HG03103 (cell line): ENCODE results near the gene TTC3.
"Not testable (repeated sequence)": the region's sequence is repeated elsewhere in the genome, so short reads cannot be mapped to it uniquely, and the experiment has no call there.

ENCODE experiments used
- ATAC-seq: cut with Tn5 transposase; IDR thresholded peaks from one replicate; pipeline ENCODE4 v1.9.1; 2021; ENCODE audit warnings: low read depth; ENCODE audit not compliant: unreplicated experiment

Gene TTC3

GRCh38 chr21:37085726-37086125 lies 12.7 kb downstream of the TTC3 start:
- ATAC-seq: no peak

DNA sequence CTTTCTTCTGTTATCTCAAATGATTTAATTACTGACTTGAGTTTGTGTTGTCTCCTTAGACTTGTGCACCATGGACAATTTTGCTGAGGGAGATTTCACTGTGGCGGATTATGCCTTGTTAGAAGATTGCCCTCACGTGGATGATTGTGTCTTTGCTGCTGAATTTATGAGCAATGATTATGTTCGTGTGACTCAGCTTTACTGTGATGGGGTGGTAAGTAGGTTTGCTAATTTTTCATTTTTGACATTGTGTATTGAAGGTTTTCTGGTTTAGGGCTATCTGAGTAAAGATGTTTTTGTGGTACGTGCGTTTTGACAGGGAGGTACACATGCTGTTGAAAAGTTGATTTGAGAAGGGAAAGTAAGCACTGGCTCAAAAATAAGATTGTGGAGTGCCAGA lies 14.1 kb downstream of the TTC3 start:
- no peak for ATAC-seq

DNA sequence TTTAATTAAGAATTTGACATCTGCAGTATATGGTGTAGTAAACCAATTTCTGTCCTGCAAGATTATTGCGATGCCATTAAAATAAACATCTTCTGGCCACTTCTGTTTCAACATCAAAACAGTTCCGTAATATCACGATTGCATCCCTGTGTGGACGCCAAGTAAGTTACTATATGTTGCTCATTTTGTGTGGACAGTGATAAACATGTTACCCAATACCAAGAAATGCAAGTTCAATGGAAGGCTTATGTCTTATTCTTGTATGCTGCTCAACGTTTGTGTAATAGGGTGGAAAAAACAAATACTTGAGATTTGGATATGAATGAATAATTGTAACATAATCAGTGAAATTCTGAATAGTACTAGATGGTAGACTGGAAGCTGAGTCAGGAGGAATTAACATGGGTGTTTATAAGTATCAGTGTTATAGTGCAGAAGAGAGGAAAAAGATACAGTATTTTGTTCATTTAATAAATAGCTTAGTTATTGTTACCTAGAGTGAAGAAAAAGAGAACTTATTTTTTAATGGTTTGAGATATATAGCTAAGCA lies 15.2 kb downstream of the TTC3 start:
- ATAC-seq: no peak

DNA sequence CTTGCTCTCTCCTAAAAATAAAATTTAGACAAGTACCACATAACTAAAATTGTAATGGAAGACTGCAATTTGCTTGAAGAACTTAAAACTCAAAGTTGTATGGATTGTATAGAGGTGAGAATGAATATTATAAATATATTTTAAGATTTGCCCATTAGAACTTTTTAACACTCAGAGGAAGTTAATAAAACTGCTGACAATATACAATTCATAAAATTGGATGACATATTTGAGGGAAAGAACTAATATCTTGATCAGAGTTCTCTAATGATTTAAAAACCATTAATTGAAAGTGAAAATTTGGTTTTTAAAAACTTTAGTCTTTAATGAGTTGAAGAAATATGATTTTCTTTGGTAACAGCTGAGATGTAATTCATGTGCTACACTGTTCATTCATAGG lies 20.9 kb downstream of the TTC3 start:
- ATAC-seq: no peak

- ATAC-seq: no peak
Observed at GRCh38 chr21:37095821-37096220, 22.8 kb downstream of the TTC3 start.

DNA sequence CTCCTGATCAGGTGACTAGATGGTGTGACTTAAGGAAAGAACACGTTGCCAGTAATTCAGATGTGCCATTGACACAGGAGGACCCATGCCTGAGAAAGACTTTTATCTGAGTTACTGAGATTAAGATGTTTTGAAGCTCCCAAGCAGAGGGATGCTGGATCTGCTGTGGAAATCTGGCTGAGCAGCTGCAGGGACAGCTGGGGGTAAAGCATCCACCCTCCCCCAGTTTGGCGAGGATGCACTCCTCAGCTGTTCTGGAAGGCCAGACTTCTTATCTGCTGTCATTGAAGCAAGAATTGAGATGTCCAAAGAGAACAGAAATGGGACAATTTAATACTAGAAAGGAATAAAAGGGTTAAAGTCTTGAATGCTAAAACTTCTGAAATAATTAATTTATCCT lies 25.7 kb downstream of the TTC3 start:
- ATAC-seq: no peak

- ATAC-seq: no peak
Observed at GRCh38 chr21:37100316-37100715, 27.3 kb downstream of the TTC3 start.

DNA sequence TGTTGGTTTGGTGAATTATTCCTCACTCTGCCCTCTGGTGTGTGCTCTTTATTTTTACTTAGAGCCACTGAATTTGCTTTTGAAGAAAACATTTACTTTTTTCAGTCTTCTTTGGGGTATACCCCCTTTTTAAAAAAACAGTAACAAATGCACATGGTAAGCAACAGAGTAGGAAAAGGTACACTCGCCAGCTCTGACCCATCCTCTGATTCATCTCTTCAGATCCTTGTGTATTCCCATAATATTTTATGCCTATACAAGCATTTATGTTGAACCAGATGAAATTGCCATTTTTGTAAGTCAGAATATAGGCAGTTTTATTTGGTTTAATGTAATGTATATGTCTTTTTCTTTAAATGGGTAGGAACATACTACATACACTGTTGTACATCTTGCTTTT lies 28.3 kb downstream of the TTC3 start:
- no peak for ATAC-seq

GRCh38 chr21:37102746-37103145 lies 29.7 kb downstream of the TTC3 start:
- ATAC-seq: not testable (repeated sequence)

DNA sequence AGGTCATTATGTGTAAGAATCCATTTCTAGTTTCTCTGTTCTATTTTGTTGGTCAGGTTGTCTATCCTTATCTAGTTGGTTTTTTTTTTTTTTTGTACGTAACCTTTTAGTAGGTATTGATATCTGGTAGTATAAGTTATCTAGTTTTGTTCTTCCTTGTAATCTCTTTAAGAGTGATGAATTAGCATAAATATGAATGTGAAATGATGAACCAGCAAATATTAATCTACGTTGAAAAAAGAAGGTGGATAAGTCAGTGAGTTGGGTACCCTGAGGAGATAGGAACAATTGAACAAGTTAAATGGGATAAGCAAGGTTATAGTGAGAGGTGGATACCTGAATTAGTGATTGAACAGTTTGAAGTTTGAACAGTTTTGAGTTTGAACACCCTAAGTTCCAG lies 33.9 kb downstream of the TTC3 start:
- no peak for ATAC-seq

GRCh38 chr21:37111029-37111428 lies 38.0 kb downstream of the TTC3 start:
- ATAC-seq: not testable (repeated sequence)

GRCh38 chr21:37114301-37114700 lies 41.2 kb downstream of the TTC3 start:
- not testable (repeated sequence) for ATAC-seq

DNA sequence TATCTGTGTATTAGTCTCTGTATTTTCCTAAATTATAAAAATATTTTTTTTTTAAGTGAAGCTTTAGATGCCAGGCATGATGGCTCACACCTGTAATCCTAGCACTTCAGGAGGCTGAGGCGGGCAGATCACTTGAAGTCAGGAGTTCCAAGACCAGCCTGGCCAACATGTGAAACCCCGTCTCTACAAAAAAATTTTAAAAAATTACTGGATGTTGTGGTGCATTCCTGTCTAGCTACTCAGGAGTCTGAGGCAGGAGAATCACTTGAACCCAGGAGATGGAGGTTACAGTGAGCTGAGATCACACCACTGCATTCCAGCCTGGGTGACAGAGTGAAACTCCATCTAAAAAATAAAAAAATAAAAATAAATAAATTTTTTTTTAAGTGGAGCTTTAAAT lies 43.4 kb downstream of the TTC3 start:
- not testable (repeated sequence) for ATAC-seq

GRCh38 chr21:37117204-37117603 lies 44.1 kb downstream of the TTC3 start:
- ATAC-seq: no peak

GRCh38 chr21:37118187-37118826 lies 45.3 kb downstream of the TTC3 start:
- ATAC-seq: no peak

GRCh38 chr21:37119421-37120218 lies 46.6 kb downstream of the TTC3 start:
- no peak for ATAC-seq

GRCh38 chr21:37128076-37128475 lies 55.0 kb downstream of the TTC3 start:
- ATAC-seq: no peak

DNA sequence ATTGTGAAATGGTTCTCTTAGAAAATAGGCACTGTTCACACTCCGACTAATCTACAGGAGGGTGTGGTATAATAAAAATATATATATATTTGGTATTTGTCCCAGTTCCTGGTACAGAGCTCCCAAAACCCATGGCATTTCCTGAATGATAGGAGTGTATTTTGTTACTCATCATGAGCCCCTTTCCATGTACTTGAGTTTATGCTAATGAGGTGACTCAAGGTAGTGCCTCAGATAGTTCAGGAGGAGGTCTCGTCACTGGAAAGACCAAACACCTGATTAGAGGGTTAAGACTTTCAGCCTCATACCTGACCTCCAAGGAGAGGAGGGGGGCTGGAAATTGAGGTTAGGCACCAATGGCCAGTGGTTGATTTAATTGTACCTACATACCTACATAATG lies 57.9 kb downstream of the TTC3 start:
- no peak for ATAC-seq

GRCh38 chr21:37136261-37136660 lies 63.2 kb downstream of the TTC3 start:
- ATAC-seq: no peak

DNA sequence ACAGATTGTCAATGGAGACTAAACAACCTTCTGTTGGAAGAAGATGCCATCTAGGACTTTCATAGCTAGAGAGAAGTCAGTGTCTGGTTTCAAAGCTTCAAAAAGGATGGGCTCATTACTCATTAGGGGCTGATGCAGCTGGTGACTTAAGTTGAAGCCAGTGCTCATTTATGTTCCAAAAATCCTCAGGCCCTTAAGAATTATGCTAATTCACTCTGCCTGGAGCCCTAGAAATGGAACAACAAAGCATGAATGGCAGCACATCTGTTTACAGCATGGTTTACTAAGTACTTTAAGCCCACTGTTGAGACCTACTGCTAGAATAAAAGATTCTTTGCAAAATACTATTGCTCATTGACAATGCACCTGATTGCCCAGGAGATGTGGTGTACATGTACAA lies 63.7 kb downstream of the TTC3 start:
- no peak for ATAC-seq

GRCh38 chr21:37139154-37139553 lies 66.1 kb downstream of the TTC3 start:
- ATAC-seq: no peak

GRCh38 chr21:37139902-37140301 lies 66.8 kb downstream of the TTC3 start:
- ATAC-seq: no peak
